Spleen (tissue), 7 donors: ENCODE results near the gene TDRD3.

Experiments
- POLR2A ChIP-seq, 3 donors: fragments of 450-650 bp; IDR thresholded peaks; one replicate each; pipeline ENCODE4 v1.5.1; 2017; ENCODE audit warnings: antibody characterized with exemption in 3 of 3, mild to moderate bottlenecking in 1 of 3
- TF ChIP-seq, protein P1 (sequence below), 11 experiments: fragments of 200-600 bp in 7 of 11; fragments of 450-650 bp in 4 of 11; sonication (generic) in 4 of 11; IDR thresholded peaks in 8 of 11; conservative IDR thresholded peaks in 3 of 11; 1 replicate in 7 of 11; 2 replicates in 4 of 11; pipeline versions ENCODE4 v1.4.0 to v1.8.0; 2016 to 2021; ENCODE audit warnings: antibody characterized with exemption in 11 of 11, inconsistent platforms in 4 of 11, mild to moderate bottlenecking in 1 of 11
- donor health status: DM: no; HTN: no; CAD: no; lungs with moderate emphysema.
- donor health status: DM: no; HTN: no; CAD: no.
- donor health status: DM: no; HTN: no; CAD: no.

DNA sequence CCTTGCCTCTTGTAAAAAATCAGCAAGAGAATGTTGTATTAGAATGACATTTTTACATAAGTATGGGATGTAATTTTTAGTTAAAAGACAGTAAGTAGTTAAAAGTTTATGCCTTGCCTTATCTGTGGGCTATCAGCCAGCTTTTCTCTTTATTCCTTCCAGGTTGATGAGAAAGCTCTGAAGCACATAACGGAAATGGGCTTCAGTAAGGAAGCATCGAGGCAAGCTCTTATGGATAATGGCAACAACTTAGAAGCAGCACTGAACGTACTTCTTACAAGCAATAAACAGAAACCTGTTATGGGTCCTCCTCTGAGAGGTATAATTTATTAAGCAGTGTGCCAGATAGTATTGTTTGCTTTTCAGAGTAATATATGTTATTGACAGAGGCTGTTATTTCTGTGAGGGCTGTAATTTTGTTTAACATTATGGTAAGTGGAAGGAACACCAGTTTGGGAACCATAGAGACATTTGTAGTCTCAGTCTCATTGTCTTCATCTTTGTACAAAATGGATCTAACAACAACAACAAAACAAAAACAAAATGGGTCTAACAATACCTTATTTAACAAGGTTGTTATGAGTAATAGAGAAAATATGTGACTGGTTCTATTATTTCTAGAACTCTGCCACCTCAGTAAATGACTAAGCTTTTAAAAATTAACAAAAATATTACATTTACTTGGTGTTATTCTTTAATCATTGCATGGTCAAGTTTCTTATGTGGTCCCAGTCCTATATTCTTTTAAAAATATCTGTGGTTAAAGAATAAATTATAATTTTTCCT is 112.8 kb downstream of the TDRD3 start:
- TF ChIP-seq POLR2A (IDR thresholded peaks at IDR 0.05), result no peak
- TF ChIP-seq, protein P1, sequence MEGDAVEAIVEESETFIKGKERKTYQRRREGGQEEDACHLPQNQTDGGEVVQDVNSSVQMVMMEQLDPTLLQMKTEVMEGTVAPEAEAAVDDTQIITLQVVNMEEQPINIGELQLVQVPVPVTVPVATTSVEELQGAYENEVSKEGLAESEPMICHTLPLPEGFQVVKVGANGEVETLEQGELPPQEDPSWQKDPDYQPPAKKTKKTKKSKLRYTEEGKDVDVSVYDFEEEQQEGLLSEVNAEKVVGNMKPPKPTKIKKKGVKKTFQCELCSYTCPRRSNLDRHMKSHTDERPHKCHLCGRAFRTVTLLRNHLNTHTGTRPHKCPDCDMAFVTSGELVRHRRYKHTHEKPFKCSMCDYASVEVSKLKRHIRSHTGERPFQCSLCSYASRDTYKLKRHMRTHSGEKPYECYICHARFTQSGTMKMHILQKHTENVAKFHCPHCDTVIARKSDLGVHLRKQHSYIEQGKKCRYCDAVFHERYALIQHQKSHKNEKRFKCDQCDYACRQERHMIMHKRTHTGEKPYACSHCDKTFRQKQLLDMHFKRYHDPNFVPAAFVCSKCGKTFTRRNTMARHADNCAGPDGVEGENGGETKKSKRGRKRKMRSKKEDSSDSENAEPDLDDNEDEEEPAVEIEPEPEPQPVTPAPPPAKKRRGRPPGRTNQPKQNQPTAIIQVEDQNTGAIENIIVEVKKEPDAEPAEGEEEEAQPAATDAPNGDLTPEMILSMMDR (IDR thresholded peaks at IDR 0.05 in 8 of 11, conservative IDR thresholded peaks at IDR 0.05 in 3 of 11), result no peak
